Osteoblast (primary cell): Measurements from ENCODE around the gene COL6A3. TPM values are rescaled to one million over a fixed set of nuclear protein-coding genes. Genes with fewer than 3 reads are reported as not detected.

Experiments
- DNase-seq: peaks from one replicate; pipeline ENCODE4 v3.0.0; 2011; ENCODE audit warnings: low spot score, mixed read lengths; ENCODE audit not compliant: insufficient read length; ENCODE audit errors: missing footprints
- H2AFZ ChIP-seq: 2 replicates; pipeline ENCODE4 v1.6.0; 2011; ENCODE audit warnings: mild to moderate bottlenecking, low read length
- H3K27ac ChIP-seq: 2 replicates; pipeline ENCODE4 v1.5.1; 2011; ENCODE audit warnings: mild to moderate bottlenecking, low read depth, low read length, moderate library complexity
- H3K27me3 ChIP-seq: 2 replicates; pipeline ENCODE4 v1.6.0; 2012; ENCODE audit warnings: mild to moderate bottlenecking, control low read depth, inconsistent platforms, low read length, moderate library complexity; ENCODE audit not compliant: insufficient read depth
- H3K36me3 ChIP-seq: 2 replicates; pipeline ENCODE4 v1.5.1; 2011; ENCODE audit warnings: mild to moderate bottlenecking, low read length, control low read depth, moderate library complexity; ENCODE audit not compliant: insufficient read depth
- H3K4me1 ChIP-seq: 2 replicates; pipeline ENCODE4 v1.5.1; 2011; ENCODE audit warnings: mild to moderate bottlenecking, low read length, control low read depth, moderate library complexity; ENCODE audit not compliant: insufficient read depth
- H3K4me2 ChIP-seq: 2 replicates; pipeline ENCODE4 v1.6.0; 2011; ENCODE audit warnings: mild to moderate bottlenecking, low read length; ENCODE audit not compliant: insufficient read depth
- H3K4me3 ChIP-seq: fragments of 200-600 bp; sonication (generic); 3 replicates; pipeline ENCODE4 v1.5.1; 2012; ENCODE audit warnings: mild to moderate bottlenecking, low read length, inconsistent platforms; ENCODE audit not compliant: insufficient read depth
- H3K79me2 ChIP-seq: 2 replicates; pipeline ENCODE4 v1.6.0; 2012; ENCODE audit warnings: mild to moderate bottlenecking, low read length, control low read depth, inconsistent platforms; ENCODE audit not compliant: insufficient read depth
- H3K9me3 ChIP-seq: 2 replicates; pipeline ENCODE4 v1.5.1; 2011; ENCODE audit warnings: low read depth, low read length, control low read depth
- H4K20me1 ChIP-seq: 2 replicates; pipeline ENCODE4 v1.6.0; 2012; ENCODE audit warnings: mild to moderate bottlenecking, low read length, control low read depth; ENCODE audit not compliant: insufficient read depth
- total RNA-seq: library from RNA; depleted of rRNA; stranded (reverse); fragments of >200 nt; gene quantifications from 2 replicates; pipeline ENCODE4 v1.2.3, GENCODE V29; 2012
- TF ChIP-seq, protein P1 (sequence below): IDR thresholded peaks from 2 replicates; pipeline ENCODE4 v1.5.1; 2011; ENCODE audit warnings: mild to moderate bottlenecking, low read depth, low read length, moderate library complexity; ENCODE audit errors: extremely low read depth

COL6A3 gene
- total RNA-seq, 1 donor: 4,017 TPM

DNA sequence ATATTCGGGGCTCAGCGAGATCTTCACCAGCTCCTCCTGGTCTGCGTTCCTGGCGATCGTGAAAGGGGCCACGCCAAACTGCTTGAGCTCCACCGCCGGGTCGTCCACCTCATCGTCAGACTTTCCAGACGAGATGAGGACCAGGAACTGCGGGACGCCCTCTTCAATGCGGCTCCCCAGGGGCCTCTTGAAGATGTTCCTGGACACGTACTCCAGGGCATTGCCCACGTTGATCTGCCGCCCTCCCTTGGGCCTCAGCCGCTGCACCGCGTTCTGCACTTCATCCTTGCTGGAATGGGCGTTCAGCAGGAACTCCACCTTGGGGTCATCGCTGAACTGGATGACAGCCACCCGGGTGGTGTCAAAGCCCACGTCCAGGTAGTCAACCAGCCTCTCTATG is 42.1 kb downstream of the COL6A3 start:
- DNase-seq: no peak
- no peaks in the 10 kb centered on the region for H3K4me1 ChIP-seq
- peaks cover 95% of the 10 kb centered on the region for H3K79me2 ChIP-seq
- TF ChIP-seq, protein P1, sequence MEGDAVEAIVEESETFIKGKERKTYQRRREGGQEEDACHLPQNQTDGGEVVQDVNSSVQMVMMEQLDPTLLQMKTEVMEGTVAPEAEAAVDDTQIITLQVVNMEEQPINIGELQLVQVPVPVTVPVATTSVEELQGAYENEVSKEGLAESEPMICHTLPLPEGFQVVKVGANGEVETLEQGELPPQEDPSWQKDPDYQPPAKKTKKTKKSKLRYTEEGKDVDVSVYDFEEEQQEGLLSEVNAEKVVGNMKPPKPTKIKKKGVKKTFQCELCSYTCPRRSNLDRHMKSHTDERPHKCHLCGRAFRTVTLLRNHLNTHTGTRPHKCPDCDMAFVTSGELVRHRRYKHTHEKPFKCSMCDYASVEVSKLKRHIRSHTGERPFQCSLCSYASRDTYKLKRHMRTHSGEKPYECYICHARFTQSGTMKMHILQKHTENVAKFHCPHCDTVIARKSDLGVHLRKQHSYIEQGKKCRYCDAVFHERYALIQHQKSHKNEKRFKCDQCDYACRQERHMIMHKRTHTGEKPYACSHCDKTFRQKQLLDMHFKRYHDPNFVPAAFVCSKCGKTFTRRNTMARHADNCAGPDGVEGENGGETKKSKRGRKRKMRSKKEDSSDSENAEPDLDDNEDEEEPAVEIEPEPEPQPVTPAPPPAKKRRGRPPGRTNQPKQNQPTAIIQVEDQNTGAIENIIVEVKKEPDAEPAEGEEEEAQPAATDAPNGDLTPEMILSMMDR: no peak
- peaks cover 42% of the 10 kb centered on the region for H4K20me1 ChIP-seq
- H3K36me3 ChIP-seq: peaks cover 94% of the 10 kb centered on the region
- no peak overlapping the region for H3K4me3 ChIP-seq
- H3K27me3 ChIP-seq: no peaks in the 10 kb centered on the region
- H2AFZ ChIP-seq: no peak overlapping the region
- H3K4me2 ChIP-seq: no peak overlapping the region
- no peaks in the 10 kb centered on the region for H3K9me3 ChIP-seq
- H3K27ac ChIP-seq: no peak overlapping the region

DNA sequence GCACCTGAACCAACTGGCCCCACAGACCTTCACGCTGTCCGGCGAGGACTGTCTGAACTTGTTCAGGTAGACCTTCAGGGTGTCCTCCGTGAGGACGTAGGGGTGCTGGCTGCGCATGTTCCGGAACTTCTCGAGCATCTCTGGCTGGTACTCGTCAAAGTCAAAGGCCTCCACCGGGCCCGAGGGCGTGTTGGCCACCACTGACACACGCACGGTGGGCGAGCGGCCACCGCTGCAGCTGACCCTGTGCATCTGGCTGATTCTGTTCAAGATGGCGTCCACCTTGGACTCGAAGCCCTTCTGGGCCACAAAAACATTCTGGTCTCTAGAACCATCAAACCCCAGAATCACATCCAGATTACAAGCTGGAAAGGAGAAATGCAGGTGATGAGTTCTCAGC is 48.3 kb downstream of the COL6A3 start:
- Histone ChIP-seq H3K4me2 (no peak overlapping the region), H3K4me3 (no peak overlapping the region), H3K27me3 (no peaks in the 10 kb centered on the region), H3K36me3 (peaks cover 96% of the 10 kb centered on the region), H3K4me1 (peaks cover 2% of the 10 kb centered on the region), H4K20me1 (peaks cover 23% of the 10 kb centered on the region), H3K27ac (peak overlapping the region; percentile 11), H3K9me3 (no peaks in the 10 kb centered on the region), H2AFZ (no peak overlapping the region), H3K79me2 (peaks cover 94% of the 10 kb centered on the region)
- TF ChIP-seq, protein P1: no peak
- DNase-seq: no peak

DNA sequence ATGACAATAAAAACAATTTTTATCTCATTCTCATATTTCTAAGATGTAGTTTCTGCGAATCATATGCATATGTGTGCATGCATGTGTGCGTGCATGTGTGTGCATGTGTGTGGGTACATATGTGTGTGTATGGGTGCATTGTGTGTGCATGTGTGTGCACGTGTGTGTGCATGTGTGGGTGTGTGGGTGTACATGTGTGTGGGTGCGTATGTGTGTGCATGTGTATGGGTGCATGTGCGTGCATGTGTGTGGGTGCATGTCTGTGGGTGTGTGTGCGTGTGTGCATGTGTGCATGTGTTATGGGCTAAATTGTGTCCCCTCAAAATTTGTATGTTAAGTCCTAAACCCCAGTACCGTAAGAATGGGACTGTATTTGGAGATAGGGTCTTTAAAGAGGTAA is 49.3 kb downstream of the COL6A3 start:
- TF ChIP-seq, protein P1: no peak
- H3K27ac ChIP-seq: no peak overlapping the region
- H3K27me3 ChIP-seq: no peaks in the 10 kb centered on the region
- no peak overlapping the region for H3K4me2 ChIP-seq
- H3K36me3 ChIP-seq: peaks cover 100% of the 10 kb centered on the region
- peaks cover 2% of the 10 kb centered on the region for H3K4me1 ChIP-seq
- H3K79me2 ChIP-seq: peaks cover 99% of the 10 kb centered on the region
- H3K9me3 ChIP-seq: no peaks in the 10 kb centered on the region
- H2AFZ ChIP-seq: no peak overlapping the region
- H4K20me1 ChIP-seq: peaks cover 23% of the 10 kb centered on the region
- DNase-seq: no peak
- no peak overlapping the region for H3K4me3 ChIP-seq

DNA sequence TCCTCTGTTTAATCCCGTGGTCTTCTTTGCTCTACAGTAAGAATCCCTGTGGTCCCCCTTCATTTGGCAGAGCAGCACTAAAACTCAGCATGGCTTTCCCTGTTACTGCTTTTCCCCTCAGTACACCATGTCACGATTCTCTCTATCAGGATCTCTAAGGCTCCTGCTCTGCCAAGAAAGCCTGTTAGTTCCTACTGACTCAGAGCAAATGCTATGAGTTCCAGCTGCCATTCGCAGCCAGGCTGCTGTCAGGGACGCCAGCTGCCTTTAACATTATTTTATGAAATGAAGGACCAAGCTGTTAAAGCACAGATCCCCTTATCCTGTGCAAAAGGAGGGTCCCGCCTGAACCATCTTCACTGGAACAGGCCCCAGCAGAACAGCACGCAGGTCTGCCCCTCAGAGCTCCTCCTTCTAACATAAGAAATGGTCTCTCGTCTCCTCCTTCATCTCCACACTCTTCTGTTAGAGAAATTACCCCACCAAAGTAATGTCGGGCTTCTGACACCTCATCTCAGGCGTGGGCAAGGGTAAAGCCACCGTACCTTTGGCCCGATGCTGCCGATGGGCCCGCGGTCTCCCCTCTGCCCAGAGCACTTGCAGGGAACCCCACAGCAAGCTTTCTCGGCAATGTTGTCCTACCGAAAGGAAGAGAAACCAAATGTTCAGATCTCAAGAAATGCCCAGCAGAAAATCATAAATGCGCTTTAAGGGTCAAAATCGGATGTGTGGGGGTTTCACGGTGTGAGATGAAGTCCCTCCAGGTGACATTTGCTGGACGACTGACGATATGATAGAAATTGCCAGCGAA is 52.6 kb downstream of the COL6A3 start:
- Histone ChIP-seq H3K4me1 (peaks cover 4% of the 10 kb centered on the region), H3K79me2 (peaks cover 91% of the 10 kb centered on the region), H4K20me1 (peaks cover 15% of the 10 kb centered on the region), H3K4me3 (no peak overlapping the region), H3K27ac (peak overlapping the region; percentile 51), H3K4me2 (no peak overlapping the region), H3K36me3 (peaks cover 100% of the 10 kb centered on the region), H2AFZ (no peak overlapping the region), H3K27me3 (no peaks in the 10 kb centered on the region), H3K9me3 (no peaks in the 10 kb centered on the region)
- TF ChIP-seq, protein P1: no peak
- DNase-seq: peak; percentile 87
